Activated CD8-positive, alpha-beta memory T cell treated with anti-CD3 and anti-CD28 coated beads for 24 hours (primary cell): Measurements from ENCODE around the gene CADM1.

Source experiments
- DNase-seq: peaks from one replicate; pipeline ENCODE4 v3.0.0-alpha.2; 2020

Gene CADM1

DNA sequence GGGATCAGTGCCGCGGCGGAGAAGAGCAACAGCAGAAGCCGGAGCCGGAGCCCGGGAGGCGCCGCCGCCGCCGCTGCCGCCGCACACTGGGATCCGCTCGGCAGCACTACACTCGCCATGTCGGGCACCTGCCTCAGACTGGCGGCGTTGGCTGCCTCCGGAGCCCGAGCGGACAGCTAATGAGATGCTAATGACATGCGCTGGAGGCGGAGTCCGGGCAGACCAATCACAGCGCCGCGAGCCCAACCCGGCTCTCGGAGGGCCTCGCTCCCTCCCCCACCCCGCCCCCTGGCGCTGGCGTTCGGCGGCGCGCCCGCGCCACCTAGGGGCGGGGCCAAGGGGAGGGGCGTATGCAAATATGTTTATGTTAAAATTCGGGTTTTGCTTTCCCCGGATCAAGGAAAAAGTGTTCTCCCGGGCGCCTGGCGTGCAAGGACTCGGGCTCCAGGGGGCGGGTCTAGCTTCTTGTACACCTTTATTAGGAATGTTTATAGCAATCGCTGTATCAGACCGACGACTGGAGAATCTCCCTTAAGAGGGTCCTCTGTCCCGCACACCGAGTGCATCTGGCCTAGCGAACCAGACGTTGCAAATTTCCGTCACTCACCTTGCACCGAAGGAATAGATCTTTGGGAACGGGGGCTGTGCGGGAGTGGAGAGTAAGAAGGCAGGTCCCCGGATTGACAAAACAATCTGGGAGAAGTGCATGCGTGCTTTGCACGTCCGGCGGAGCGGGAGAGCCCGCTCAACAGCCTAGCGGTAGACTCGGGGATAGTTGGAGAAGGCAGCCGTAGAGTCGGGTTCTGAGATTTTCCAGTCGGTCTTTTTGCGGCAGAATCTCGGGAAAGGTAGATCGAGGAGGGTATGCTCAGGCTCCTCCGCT, at the start of gene CADM1:
Gene CADM1 (minus strand): TSS at position 140 of the 883 bp plus-strand sequence.
- peak; percentile 80 for DNase-seq

DNA sequence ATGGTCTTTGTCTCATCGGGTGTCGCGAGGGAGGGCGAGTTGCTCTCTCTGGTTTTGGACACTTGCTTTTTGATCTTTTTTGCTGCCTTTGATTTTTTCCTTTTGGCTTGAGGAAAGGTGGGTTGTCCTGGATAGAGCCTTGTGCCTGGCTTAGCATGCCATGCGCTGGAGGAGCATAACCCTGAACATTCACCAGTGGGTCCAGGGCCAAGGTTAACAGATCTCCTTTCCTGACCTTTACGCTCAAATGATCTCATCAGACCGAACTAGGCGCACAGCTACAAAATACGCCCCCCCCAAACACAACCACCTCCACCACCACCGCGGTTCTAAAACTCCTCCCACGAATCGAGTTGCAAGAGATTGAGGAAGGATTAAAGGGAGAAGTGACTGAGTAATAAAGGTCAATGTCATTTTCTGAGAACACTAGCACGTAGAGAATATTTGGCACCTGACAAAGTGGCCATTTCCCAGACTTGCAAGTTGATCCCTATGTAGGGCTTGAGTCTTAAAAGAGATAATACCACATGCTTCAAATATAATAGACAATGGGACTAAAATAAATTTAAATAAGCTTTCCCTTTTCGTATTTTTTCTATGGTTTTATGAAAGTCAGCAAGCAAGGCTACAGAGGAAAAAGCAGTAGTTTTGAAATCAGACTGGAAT, 48.7 kb upstream of the CADM1 start:
- DNase-seq, result no peak

DNA sequence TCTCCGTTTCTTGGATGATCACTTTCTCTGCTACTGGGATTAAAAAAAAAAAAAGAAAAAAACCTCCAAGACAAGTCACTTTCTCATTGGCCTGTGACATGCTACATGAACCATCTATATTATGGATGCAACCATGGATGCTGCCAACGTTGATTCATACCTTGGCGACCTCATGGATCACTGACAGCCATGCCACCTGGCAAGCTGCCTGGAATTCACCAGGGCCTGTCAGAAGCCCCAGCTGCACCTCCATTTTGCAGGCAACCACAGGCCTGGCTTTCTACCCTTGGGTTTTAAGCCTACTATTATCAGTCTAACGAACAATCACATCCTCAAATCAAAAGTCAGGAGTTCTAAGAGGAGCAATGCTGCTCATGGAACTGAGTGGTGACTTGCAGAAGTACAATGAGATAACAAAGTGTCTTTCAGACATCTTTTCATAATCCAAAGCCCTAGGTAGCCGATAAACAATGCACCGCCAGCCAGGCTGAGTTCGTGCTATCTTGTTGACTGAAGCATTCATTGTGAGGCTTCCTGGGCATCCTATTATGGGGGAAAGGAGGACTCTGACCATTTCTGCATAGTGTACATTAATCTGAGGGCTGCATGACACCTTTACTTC, 48.0 kb upstream of the CADM1 start:
- DNase-seq, result no peak

DNA sequence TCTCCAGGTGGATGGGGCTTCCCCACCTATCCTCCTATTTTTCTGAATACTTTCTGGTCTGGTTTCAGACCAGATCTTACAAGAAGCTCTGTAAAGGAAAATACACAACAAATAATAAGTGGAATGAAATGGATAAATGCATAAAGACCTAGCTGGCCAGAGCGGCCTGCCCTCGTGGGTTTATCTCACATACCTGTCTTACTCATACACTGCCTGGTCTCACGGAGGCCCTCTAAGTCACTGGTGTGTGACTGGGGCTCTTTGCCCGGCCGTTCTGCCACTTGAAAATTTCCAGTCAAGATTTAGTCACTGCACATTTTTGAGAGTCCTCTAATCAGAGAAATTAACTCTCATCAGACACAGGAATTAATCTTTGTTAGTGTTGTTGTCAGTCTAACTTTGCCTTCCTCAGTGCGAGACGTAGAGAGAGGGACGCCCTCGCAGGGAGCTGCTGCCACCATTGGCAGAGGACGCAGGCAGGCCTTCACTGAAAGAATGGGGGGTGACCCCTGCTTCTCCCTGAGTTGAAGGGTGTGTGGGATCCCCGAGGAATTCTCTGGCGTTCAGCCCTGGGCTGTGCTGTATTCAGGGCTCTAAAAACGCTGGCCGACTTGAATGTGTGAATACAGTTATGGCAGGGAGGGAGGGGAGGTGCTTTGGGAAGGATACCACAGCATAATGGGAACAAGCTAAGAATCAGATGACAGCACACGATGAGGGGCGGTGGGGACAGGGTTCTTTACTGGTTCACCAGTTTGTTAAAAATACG, 46.3 kb upstream of the CADM1 start:
- DNase-seq, result no peak

DNA sequence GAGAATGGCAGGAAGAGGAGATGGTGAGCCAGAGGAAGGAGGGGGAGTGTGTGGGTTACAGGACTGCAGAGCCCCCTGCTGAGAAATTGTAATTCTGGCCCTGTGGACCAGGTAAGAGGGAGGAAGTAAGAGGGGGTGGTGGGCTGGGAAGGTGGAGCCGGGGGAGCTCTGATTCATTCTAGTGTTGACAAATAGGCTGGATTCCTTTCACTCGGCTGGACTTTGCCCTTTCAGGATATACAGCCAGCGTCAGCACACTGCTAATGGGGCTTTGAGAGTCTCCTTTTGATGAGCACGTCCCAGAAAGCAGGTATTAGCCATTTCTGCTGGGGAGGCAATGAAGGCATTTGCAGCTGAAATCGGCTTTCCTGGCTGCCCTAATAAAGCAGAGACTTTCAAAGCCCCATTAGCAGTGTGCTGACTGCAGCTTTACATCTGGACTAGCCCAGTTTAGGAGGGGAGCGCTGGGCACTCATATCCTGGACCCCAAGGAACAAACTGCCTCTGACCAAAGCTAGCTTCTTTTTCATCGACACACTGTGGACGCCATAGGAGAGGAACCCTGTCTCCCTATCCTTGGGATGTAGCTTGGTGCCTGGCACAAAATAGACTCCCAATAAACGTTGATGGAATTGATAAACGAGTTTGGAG, 44.8 kb upstream of the CADM1 start:
- no peak for DNase-seq

DNA sequence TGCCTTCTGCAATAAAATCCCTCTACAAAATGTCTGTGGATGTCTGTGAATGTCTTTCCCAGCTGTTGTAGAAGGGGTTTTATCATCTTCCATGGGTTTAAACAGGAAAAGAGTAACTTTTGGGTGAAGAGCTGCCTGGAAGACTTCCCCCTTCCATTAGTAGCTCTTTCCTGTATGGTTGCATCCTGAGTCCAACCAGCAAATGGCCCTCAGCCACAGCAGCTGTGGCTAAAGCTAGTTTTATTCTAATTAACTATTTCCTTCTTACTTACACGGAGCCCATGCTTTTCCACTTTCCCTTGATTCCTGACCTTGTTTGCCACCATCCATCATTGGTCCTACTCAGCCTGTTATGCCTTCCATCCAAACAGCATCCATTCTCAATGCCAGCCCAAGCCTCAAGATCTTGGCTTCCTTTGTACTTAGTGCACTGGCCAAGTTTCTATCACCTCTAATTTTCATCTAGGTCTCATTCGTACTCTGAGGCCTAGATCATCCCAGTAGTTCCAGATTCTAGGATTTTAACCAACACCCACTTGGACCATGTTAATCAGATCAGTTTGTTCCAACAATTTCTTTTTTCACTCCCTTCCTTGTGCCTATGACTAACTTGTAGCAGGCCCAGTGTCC, 41.5 kb upstream of the CADM1 start:
- DNase-seq, result no peak

DNA sequence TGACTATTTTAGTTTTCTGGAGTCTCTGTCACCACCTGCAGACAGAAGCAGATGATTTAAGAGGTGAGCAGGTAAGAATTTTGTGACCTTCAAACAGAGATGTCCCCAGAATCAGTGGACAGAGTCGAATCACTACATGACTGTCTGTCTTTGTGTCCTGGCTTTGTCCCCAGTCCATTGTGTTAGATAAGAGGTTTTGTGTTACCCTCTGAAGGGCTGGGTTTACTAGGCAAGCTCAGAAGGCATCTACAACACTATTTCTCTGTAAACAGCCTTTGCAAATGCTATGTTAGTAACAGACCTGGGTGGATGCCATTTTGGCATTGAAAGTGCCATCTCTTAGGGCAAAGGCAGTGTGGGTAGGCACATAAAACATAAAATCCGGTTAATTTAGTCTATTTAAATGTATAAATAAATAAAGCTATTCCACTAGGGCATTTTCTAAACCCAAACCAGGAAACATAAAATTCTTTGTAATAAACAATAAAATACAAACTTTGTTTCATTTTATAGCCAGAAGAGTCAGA, 40.3 kb upstream of the CADM1 start:
- DNase-seq, result no peak

DNA sequence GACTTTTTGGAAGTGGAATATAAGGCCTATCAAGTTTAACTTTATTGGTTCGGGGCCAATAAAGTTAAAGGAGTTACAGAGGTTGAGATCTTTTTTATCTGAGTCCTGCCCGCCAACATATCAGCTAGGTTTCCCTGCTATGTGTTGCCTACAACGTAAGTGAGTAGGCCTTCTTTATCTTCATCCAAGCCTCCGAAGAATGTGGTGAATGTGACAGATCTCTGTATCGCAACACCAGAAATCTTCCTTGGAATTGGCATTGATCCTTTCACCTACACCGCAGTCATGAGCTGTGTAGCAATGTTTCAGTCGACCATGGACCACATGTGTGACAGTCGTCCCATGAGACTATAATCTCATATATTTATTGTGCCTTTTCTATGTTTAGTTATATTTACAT, 37.3 kb upstream of the CADM1 start:
- DNase-seq, result no peak

DNA sequence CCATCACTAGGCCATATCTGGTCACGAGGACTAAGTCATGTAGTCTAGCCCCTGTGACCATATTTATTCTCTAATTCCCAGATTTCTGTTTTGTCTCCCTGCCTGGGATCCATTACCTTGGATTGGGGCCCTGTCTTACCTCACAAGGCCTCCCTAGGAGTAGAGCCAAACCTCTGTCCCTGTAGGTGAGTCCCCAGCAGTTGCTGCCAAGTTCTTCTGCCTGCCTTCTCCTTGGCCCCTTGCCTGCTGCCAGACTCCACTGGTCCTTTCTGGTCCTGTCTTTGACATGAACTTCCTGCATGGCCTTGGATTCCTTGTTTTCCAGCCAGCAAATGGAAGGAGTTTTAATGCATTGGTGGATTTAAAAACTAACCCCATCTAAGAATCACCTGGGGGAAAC, 35.6 kb upstream of the CADM1 start:
- DNase-seq, result no peak

DNA sequence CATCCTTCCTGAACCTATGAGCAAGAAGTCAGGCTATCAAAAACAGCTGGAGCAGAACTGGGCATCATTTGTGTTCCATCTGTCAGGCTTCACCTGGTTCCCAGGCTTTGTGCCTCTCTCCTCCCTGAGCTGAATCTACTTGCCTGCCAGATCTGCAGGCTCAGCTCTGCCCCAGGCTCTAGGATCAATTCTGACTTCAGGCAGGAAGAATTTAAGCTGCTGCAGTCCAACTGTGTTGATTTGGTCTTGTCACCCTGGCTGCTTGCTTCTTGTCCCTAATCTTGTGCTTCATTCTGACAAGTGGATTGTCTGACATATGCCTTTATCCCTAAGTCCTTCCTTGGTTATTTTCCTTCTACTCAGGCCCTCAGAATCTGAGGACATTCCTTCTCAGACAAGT, 31.6 kb upstream of the CADM1 start:
- no peak for DNase-seq

DNA sequence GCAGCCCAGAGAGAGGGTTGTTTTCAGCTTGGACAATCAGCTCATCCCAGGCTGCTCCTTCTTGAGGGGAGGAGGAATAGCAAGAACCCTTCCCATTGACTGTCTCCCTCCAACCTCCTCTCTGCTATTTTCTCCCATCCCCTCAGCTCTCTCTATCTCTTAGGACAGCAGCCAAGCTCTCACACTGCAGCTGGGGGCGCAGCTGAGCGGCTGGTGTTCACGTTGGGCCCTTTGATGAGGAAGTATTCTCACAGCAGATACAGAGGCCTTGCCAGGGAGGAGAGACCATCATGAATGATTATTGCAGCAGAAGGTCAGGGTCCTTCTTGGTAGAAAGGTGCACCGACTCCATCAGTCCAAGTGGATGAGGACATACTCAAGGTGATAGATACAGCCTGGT, 26.5 kb upstream of the CADM1 start:
- no peak for DNase-seq

DNA sequence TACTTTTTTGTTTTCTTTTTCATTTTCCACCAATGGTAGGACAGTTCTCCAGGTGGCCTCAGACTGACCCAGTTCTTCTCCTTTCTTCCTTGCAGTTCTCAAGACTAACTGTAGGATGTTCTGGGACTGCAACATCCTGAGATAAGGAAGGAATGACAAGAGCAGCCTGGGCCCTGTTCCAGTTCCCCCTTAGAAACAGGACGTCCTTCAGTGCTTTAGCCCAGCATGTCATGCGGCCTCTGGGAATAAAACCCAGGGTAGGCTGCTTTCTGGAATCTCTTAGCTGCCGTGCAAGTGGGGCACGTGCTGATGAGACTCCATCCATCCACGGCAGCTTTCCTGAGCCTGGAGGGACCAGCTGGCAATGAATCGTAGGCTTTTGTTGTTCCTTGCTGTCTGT, 24.0 kb upstream of the CADM1 start:
- DNase-seq, result no peak

DNA sequence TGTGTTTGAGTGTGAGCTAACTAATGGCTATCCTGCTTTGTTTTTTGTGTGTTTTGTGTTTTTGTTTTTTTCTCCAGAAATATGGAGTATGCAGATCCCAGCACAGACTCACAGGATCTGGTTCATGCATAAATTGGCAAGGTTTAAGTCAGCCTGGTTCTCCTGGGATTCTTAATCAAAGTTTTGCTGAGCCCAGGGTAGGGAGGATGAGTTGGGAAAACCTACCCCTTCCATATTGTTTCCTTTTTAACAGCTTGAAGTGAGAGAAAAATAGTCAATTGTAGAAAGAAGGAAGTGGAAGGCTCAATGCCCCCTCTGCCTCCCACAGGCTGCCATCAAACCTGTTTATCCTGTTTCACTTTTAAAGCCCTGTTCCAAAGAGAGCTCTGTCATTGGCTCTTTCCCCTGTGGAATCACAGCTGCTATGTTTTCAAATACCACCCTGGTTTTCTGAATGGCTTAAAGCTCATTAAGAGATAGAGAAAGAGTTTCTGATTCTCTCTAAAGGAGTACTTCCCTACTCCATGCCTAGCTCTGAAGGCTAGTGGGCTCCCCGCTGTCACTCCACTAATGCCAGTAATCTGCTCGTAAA, 23.4 kb upstream of the CADM1 start:
- no peak for DNase-seq

DNA sequence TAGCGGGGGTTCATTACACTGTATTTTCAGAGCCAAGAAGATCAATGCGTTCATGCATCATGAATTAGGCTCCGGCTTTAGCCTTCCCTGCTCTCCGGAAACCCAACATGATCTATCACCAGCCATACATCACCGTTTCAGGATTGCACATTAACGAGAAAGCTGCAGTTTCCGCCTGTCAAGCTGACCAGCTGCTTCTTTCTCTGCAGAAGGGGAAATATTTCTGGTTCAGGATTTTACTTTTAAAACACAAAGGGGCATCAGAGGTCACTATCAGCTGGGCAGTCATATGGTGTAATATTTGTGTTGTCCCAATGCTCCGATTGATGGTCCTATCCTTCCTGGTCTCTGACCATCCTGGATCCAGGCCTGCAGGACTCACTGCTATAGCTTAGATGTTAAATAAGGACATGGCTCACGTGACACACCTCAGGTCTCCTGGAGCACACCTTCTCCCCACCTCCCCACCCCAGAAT, 21.4 kb upstream of the CADM1 start:
- DNase-seq, result no peak

DNA sequence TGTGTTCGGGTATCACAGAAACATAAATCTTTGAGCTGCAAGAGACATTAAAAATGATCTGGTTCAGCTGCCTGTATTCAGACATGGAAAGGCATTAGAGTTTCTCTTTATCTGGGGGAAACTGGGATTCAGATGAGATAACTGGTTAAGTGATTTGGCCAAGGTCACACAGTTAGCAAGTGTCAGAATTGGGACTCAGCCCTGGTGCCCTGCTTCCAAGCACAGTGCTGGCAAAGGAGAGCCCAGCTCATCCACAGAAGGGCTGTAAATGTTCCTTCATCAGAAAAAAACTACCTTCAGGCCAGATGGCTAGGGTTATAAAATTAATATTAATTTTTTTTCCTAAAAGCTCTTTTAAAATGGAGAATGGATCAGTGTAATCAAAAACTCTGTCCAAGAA, 20.4 kb upstream of the CADM1 start:
- no peak for DNase-seq

DNA sequence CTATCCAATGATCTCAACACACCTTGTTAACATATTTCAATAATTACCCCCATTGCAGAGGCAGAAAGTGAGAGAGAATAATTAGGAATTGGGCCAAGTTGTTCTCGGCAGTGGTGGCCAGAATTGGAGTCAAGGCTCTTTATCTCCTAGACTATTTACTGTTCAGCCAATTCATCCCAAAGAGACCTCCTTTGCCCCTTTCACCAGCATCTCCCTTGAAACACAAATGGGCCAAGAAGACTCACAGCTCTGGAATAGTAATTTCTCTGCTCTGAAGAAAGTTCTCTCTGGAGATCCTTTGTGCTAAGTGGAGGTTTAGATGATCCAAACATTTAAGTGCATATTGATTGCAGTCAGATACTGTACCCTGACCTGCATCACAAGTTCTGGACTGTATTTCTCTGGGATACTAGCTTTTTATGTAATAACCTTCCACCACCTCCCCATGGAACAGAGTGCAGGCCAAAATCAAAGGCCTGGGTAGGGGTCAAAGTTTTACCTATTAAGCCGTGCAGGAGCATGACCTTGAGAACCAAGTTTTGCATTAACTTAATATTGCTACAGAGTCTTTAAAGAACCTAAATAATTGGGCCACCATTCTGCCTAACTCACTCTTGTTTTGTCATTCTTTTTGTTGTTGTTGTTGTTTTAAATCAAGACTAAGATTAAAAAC, 19.6 kb upstream of the CADM1 start:
- no peak for DNase-seq

DNA sequence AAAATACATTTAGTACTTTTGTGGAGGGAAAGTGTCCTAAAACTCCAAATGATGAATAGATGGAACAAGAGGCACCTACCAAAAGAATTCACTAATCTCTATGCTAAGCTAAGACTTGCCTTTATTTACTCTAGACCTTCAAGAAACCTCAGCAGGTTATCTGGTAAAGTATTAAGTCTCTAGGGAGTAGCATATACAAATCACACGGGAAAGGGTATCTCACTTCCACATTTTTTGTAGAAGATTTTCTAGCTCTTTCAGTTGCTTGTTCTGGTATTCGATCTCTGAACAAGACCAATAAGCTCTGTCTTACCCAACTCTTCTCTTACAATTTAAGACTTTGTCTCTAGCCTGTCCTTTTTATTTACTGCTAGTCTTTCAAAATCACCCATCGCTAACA, 18.1 kb upstream of the CADM1 start:
- DNase-seq, result no peak

DNA sequence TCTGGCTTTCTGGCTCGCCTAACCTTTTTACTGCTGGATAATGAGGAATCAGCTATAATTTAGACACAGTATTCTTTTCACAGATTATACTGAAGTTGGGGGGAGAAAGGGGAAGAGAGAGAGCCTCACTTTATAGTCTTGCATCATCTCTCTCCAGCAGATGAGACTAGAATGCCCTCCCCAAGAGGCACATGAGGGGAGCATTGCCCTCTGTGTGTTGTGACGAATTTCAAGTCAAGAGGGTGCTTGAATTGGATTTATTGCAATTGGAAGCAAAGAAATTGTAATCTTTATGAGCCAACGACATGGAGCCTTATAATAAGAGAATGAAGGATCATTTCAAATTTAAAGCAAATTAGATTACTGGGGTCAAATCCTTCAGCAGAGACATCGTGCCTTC, 17.6 kb upstream of the CADM1 start:
- DNase-seq, result no peak

DNA sequence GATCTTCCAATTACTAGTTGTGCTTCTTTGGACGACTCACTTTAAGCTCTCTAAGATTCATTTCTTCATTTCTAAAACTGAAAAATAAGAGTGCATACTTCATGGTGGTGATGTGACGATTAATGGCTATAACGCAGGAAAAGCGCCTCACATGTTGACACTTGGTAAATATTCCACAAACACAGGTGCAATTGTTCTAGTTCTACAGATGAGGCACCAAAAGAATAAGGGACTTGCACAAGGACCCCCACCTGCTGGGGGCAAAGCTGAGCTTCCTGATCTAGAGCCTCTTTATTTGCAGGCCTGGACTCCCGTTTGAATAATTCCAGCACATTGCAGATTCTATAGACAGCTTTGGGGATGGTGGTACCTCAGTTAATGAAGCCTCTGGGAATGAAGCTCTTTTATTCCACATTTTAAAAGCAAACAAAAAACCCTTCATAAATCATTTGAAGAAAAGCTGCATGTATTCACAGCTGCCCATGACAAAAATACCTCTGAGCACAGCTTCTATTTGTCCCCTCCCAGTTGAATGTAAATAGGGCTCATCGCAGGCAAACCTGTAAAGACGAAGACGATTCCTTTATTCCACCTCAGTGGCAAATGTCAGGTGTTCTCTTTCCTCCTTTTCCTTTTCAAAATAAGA, 14.9 kb upstream of the CADM1 start:
- DNase-seq, result no peak

DNA sequence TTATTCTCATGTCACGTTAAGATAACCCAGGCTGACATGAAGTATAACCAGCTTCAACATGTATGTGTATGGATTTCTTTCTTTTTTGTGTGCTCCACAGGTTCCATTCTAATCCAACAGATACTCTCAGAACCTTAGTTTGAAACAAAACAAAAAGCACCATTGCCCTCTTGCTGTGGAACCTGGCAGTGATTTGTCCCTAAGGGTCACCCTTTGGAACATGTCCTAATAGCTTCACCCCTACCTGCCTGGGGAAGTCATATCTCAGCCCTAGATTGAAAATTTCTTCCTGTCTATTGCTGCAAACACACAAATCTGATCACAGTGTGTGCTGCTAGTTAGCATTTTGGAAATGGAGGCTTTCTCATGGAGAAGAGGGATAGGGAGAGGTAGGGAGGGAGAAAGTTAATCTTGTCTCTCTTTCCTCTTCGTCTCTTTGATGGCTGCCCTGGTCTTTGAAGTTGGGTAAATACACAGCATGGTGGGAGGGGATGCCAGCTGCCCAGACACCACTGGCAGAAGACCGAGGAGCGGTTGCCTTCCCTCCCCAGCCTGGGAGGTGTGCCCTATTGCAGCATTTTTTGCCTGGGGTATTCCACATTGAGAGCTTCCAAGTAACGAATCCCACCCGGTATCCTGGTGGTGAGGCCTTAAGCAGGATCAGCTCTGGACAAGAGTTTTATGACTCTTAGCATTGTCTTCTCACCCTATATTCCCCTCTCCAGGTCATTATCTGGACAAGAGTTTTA, 11.6 kb upstream of the CADM1 start:
- DNase-seq, result no peak
